ENCODE measurements around the gene PARP12.

PARP12 gene

DNA sequence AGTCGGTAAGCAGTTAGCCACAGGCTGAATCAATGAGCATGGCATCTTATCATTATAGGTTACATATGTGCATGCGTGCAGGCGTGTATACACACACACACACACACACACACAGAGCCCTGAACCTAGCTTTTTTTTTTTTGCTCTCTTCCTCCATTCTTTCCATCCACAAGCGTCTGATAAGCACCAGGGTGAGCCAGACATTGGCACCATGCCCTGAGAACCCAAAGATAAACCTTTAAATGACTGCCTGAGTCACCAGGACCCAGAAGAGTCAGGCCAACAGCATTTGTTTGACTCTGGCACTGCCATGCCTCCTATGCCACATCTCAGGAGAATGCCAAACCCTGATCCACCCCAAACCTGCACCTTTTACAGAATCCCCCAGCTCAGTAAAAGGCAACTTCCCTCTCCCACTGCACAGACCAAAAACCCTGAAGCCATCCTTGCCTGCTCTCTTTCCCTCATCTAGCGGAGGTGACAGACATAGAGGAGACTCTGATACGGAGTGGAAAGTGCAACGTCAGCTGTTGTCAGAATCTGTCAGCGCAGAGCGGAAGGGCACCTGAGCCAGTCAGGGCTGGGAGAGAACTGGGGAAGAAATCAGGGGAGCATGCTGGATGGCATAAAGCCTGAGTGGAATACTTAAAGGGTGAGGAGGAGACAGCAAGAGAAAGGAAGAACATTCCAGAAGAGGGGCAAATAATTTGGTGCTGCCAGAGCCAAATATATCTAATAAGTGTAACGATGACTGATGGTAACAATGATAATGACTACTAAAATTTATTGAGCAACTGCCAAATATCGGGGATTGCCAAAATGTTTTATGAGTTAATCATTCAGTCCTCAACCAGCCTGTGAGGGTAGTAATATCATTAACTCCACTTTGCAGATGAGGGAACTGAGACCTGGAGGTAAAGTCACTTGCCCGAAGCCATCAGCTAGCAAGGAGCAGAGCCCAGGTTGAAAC lies 3.2 kb downstream of the PARP12 start:
- DNase-seq, result no peak

DNA sequence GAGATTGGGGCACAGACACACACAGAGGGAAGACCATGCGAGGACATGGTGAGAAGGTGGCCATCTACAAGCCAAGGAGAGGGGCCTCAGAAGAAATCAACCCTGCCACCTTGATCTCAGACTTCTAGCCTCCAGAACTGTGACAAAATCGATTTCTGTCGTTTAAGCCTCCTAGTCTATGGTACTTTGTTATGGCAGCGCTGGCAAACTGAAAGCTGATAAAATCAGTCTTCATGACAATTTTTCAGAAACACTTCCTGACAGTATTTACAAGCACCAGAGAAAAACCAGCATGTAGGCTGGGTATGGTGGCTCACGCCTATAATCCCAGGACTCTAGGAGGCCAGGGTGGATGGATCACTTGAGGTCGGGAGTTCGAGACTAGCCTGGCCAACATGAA lies 4.2 kb downstream of the PARP12 start:
- DNase-seq, result no peak

DNA sequence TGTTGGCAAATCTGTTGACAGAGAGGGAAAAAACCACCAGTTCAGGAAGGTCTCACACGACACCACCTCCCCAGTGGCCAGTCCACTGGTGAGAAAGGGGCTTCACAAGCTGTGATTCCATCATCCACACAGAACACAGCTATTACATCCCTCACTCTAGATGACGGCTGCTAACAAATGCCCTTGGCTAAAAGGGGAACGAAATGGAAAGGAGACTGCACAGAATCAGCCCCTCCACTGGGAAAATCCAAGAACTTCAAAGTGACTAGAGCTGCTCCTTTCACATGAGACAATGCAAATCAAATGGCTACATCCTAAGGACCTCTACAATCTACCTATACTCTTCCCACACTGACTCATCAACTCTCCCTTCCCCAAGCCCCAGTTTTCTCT lies 5.6 kb downstream of the PARP12 start:
- DNase-seq, result no peak

DNA sequence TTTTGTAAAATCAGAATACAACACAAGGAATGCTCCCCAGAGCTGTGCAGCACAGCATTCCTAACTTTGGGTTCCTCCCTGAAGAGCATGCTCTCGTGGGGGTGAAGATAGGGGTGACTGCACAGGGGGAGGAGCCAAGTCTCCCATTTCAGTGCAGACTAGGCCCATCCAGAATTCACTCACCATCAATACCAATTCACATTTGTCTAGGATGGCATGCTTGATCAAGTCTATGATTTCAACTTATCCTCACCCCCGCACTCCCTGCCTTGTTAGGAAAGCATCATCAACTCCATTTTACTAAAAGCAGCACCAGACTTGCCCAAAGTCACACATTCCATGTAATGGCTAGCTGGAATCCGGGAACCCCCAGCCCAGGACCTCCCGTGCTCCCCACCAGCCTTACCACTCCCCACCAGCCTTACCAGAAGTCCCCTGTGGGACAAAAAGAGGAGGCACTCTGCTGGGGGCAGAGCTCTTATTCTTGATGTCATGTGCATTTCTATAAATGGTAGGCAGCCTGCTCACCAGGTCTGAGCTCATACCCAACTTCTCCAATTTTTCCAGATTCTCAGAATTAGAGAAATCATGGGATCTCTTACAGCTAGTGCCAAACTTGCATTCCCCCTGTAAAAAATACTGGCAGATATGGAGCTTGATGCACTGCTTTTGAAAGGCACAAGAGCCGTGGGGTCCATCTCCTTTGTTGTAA lies 6.2 kb downstream of the PARP12 start:
- no peak for DNase-seq

DNA sequence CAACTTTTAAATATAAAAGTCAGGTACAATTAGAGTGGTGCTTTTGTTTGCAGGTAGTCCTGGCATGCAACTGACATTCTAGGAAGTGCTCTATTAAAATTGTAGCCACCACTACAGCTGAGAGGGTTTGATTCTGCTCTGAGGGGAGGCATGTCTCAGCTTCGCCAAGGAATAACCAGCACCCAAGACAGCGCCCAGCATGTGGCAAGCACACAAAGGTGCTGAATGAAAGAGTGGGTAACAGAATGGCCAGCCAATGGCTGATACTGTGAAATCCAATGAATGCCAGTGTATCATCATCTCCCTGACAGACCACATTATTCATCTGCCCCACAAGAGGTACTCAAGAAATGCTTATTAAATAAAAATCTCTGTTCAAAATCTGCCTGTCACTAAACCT lies 6.9 kb downstream of the PARP12 start:
- no peak for DNase-seq

DNA sequence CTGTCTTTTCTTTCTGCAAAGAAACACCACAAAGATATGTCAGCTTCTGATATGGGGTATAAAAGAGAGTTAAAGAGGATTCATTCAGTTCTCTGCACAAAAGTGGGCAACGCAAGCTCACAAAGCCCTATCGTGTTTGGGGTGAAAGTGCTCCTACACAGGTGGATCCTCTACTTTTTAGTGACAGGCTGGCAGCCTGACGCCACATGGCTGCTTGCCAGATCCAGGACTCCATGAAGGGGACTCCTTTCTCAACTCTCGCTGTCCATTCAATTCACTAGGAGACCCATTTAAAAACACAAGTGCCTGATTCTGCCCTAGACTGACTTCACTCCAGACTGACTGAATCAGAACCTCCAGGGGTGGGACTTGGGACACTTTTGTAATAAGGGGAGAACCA lies 8.0 kb downstream of the PARP12 start:
- no peak for DNase-seq

DNA sequence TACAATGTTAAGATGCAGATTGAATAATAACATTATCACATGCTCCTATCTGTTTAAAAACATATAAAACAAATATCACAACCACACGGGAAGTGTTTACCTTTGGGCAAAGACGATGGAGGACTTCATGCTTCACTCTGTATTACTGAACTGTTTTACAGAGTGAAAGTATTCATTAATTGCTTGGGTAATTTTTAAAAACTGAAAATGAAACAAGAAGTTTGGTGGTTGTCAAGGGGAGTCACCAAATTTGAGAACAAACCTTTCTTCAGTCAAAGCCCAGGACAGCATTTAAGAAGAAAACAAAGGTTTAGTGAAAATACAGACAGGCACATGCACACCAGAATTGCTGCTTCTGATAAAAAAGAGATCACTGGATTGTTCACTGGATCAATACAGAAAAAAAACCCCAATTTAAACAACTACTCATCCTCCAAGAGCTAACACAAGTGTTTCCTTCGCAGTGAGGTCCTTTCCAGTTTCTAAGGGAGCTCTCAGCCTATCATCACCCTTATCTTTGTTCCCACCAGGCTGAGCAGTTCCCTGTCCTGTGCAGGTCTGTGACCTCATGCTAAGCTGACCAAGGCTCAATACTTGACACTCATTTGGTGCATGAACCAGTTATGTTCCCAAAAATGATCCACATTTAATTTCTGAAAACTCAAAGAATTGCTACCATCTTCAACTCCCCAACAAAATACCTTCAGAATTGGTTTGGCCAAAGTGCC lies 8.8 kb downstream of the PARP12 start:
- no peak for DNase-seq

DNA sequence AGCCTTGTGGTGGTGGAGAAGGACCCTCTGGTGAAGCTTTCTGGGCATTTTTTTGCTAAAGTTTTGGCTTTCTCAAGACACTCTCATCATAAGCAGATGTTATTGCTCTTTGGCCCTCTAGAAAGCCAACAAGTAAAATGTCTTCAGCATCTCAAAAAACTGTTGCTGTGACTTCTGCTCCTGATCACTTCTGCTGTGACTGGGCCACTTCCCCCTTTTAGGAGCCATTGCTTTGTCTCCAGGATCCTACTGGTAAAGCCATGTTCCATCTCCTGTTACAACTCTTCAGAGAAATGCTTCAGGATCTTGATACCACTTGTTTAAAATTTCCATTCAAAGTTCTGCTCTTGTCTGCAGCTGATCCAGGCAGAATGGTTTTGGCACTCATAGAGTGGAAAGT lies 10.9 kb downstream of the PARP12 start:
- no peak for DNase-seq

DNA sequence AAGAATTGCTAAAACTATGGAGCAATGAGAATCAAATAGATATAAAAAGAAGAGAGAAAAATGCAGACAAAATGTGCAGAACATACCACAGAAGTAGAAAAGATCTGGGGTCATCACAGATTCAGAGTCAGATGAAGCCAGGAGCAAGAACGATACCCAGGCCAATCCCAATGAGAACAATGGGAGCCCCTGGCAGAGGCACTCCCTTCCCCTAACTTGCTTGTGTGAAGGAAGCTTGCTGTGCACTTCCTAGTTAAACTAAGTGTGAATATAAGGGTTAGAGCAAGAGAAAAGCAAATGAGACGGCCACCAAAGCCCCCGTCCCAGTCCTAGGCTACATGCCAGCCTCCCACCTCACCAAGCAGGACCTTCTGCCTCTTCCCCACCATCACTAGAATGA lies 12.7 kb downstream of the PARP12 start:
- no peak for DNase-seq

DNA sequence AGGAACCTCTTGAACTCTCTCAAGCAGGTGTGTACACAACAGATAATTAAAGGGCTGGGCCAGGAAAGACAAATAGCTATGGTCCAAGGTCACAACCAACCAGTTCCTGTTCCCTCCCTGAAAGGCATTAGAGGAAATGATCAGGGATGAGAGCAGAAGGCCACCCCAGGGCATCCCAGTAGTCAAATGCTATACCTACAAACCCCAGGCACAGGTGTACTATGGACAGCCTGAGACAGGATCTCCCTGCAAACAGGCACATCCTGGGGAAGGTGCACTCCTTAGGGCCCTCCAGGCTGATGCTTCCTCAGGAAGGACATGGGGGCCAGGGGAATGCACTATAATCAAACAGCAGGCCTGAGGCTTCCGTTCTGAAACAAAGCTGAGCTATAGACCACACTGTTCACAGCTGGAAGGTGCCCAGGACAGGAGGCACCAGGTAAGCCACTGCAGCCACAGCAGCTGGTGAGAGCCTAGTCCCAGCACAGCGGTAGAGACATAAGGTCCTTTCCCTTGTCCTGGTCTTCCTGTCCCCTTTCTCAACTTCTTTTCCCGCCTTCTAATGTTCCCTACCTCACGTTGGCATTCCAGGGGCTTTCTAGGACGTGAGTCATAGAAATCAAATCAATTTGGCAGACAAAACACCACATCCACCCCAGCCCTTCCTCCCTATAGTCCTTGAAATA lies 13.3 kb downstream of the PARP12 start:
- no peak for DNase-seq

DNA sequence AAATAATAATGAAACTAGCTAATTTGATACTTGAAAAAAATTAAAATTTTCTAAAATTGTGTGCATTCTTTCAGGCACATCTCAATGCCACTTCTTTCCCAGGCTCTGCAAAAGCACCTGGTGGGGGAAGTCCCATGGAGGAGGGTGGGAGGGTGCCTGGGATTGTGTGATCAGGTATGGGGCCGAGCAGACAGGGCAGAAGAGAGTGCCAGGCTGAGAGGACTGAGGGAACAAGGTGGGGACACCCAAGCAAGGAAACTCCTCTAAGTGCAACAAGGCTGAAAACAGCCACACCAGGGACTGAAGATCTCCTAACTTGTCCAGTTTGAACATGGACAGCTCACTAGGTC lies 13.8 kb downstream of the PARP12 start:
- no peak for DNase-seq

DNA sequence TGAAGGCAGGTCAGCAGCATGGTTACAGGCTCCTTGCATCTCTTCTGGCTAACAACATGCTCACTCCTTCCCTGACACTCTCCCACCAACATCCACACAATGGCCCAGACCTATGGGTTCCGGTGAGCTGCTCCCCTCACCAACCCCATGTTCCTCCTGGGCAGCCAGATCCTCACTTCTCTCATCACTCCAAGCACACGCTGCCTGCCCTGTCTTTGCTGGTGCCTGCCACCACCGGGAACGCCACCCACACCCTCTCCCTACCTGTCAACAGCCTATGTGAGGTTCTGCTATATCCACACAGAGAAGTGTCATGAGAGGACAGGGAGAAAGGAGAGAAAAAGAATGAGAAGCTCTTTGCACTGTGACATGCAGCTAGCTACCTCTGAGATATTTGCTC lies 14.6 kb downstream of the PARP12 start:
- no peak for DNase-seq

DNA sequence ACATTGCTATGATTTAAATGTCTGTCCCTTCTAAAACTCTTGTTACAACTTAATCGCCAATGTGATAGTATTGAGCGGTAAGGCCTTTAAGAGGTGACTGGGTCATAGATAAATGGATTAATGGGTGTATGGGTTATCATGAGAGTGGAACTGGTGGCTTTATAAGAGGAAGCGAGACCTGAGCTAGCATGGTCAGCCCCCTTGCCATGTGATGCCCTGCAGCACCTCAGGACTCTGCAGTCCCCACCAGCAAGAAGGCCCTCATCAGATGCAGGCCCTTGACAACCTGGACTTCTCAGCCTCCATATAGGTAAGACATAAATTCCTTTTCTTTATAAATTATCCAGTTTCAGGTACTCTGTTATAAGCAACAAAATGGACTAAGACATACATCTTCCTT lies 15.6 kb downstream of the PARP12 start:
- DNase-seq, result no peak

DNA sequence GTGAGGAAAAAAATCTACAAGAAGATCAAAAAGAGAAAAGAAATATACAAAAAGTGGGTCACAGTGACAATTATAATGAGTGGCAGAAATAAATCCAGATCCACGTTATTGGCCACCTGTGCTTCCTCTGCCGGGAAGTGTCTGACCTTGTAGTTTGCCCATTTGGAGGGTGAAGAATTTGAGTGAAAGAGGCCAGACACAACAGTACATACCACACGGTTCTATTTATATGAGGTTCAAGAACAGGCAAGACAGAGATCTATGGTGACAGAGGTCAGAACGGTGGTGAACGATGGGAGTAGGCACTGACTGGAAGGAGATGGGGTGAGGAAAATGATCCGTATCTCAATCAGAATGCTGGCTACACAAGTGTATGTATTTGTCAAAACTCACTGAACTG lies 17.1 kb downstream of the PARP12 start:
- DNase-seq, result no peak

DNA sequence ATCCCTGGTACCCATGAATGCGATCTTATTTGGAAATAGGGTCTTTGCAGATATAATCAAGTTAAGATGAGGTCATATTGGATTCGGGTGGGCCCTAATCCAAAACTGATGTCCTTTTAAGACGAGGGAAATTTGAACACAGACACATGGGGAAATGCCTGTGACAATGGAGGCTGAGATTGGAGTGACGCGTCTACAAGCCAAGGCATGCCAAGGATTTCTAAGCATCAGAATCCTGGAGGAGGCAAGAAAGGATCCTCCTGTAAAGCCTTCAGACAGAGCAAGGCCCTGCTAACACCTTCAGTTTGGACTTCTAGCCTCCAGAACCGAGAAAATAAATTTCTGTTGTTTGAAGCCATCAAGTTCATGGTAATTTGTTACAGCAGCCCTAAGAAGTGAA lies 18.5 kb downstream of the PARP12 start:
- no peak for DNase-seq

DNA sequence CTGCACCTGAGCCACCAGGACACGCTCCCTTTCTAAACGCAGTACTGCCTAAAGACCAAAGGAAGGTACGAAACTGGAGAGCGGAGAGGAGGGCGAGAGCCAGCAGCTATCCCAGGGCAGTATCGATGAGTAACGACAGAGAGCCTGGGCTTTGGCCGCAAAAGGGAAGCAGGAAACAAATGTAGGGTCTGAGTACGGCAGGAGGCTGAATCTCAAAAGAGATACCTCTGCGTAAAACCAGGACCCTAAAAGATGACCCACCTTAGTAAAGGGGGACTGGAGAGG lies 20.4 kb downstream of the PARP12 start:
- no peak for DNase-seq

DNA sequence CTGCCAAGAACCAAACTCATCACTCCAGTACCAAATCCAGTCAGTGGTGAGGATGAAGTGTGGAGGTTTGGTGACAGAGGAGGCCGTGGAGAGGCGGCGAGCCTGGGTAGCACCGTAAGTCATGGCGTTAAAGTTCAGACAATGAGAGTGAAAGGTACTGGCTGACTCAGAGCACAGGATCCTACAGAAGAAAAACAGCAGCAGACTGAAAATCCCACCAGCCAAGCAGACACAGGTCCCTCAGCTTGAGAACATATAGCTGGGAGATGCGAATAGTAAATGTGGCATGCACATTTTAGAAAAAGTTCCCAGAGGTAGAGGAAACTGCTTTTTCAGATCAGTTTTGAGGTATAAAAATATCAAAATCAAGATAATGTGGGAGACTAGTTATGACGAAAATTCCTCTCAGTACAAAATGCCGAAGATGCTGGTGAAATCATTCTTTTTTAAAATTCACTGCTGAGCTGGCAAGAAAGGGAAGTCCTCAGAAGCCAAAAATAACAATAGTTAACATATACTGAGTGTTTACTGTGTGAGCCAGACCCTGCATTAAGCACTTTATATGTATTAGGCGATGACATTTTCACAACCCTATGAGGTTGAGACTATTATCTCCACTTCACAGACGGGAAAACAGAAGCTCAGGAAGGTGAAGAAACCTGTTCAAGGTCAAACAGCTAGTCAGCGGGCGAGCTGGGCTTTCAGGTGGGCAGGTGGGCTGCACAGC lies 20.9 kb downstream of the PARP12 start:
- DNase-seq, result no peak

DNA sequence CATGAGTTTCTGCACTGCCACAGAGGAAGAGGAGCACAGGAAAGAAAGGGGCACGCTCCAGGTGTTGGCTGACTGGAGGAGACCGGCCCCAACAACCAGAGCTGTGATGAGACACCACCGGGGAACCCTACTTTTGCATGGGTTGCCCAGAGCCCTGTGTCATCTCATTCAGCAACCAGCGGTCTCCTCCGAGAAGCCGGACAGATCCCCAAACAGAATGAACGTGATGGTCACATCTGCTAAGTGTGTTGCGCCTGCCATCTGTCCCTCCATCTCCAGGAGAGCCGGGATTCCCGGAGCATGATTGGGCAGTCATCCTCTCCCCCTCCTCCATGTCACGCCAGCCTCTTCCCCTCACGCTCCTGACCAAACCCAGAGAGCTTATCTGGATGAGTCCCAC lies 22.9 kb downstream of the PARP12 start:
- DNase-seq, result no peak

DNA sequence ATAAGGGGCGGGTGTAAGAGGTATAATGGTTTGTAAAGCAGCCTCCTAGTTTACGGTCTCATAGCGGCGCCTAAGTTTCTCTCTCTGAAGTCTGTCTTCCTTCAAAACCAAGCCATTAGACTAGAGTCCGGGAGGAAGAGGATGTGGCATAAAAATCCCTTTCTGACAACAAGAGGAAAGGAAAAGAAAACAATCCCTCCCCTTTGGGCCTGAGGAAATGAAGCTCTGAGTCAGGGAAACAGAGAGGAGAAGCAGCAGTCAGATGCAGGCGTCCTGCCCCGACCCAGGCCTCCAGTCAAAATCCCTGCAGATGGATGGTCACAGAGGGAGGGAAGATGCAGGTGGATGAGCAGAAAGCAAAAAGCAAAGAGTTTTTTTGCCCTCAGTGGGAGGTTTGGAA lies 23.7 kb downstream of the PARP12 start:
- DNase-seq, result no peak

DNA sequence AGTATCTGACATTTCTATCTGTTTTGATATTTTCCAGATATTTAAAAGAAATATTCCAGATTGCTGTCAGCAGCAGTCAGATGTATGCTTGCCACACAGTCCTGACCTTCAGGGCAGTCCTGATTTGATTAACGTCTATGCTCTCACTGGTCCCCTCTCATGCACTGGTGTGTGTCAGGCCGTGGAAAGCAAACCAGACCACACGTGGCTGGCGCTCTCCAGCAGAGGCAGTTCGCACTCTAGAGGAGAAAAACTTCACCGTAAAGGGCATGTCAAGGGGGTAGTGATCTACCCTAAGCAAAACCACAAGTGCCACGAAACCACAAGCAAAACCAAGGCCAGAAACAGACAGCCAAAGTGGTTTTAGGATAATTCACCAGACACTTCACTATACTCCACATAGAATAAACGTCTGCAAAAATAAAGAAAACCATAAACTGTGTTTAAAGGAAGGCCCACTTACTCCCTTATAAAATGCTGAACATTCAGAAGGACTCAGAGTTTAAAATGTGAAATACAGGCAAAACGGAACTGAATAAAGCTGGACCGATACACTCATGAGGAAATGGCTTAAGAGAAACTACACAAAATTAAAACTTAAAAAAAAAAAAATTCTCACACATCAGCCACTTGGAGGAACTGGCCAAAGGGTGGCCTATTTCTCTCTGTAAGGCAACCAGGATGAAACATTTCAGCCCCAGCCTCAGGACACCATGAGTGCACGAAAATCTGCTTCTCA lies 26.4 kb downstream of the PARP12 start:
- no peak for DNase-seq

DNA sequence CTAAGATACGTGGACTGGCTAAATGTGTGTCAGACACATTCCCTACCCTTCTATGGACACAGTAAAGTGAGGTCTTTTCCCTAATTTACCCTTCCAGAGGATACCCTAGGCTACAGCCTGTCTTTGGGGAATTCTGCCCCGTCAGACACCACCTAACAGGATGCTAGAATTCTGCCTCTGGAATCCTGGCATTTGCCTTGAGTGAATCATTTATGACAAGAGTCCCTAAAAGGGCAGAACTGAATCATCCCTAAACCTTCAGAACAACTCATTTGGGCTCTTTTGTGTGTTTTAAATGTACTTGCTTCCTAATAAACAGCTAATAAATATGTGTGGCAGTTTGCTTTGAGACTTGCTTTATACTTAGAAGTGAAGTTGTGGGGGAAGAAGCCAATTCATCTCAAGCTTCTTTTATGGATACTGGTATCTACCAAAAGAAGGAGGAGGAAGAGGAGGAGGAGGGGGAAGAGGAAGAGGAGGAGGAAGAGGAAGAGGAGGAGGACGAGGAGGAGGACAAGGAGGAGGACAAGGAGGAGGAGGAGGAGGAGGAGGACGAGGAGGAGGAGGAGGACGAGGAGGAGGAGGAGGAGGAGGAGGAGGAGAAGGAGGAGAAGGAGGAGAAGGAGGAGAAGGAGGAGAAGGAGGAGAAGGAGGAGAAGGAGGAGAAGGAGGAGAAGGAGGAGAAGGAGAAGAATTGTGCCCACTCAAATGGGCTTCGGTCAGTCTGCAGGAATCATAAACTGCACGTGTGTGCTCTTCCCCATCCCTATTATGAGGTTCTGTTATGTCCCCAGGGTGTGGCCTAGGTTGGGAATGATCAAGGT lies 27.1 kb downstream of the PARP12 start:
- DNase-seq, result no peak
